GM18499 (cell line): Measurements from ENCODE around the gene SLC38A8.

Experiments
- ATAC-seq: cut with Tn5 transposase; IDR thresholded peaks from one replicate; pipeline ENCODE4 v1.9.1; 2021; ENCODE audit warnings: moderate number of reproducible peaks; ENCODE audit not compliant: insufficient read depth, unreplicated experiment

The SLC38A8 gene

GRCh38 chr16:84050316-84050715, 7.7 kb upstream of the SLC38A8 start:
- no peak for ATAC-seq

GRCh38 chr16:84049403-84050060, 6.9 kb upstream of the SLC38A8 start:
- ATAC-seq, result no peak

GRCh38 chr16:84048871-84049270, 6.3 kb upstream of the SLC38A8 start:
- ATAC-seq, result no peak

GRCh38 chr16:84048270-84048669, 5.7 kb upstream of the SLC38A8 start:
- ATAC-seq, result no peak

DNA sequence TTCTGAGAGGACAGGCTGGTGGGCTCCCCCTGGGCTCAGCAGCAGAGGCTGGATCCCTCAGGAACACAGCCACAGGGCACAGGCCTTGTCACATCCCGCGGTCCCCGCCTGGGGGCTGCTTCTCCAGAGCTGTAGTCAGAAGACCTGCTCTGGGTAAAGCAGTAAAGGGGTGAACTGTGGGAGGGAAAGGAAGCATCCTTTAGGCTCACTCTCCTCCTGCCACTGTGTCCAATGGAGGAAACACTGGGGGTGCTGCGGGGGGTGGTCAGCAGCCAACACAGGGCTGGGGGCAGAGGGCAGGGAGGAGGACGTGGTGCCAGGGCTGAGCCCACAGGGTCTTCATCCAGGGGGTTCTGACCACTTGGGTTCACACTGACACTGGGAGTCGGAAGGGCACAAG, 5.0 kb upstream of the SLC38A8 start:
- no peak for ATAC-seq

GRCh38 chr16:84047206-84047605, 4.6 kb upstream of the SLC38A8 start:
- no peak for ATAC-seq

DNA sequence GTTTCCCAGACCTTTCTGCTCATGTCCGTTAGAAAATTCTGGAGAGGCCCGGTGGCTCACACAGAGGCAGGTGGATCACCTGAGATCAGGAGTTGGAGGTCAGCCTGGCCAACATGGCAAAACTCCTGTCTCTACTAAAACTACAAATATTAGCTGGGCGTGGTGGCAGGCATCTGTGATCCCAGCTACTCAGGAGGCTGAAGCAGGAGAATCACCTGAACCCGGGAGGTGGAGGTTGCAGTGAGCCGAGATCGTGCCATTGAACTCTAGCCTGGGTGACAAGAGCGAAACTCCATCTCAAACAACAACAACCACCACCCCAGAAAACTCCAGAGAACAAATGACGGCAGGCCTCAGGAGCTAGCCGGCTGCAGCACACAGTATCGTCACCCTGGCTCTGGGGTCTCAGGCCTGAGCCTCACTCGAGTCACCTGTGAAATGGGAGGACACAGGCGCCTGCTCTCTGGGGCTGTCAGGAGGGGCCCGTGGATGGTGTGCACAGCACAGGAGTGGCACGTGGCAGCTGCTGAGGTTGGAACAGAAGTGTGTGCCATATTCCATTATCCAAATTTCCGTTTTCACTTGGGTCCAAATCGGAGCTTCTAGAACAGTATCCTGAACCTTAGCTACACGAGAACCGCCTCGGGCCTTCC, 3.3 kb upstream of the SLC38A8 start:
- ATAC-seq, result no peak

DNA sequence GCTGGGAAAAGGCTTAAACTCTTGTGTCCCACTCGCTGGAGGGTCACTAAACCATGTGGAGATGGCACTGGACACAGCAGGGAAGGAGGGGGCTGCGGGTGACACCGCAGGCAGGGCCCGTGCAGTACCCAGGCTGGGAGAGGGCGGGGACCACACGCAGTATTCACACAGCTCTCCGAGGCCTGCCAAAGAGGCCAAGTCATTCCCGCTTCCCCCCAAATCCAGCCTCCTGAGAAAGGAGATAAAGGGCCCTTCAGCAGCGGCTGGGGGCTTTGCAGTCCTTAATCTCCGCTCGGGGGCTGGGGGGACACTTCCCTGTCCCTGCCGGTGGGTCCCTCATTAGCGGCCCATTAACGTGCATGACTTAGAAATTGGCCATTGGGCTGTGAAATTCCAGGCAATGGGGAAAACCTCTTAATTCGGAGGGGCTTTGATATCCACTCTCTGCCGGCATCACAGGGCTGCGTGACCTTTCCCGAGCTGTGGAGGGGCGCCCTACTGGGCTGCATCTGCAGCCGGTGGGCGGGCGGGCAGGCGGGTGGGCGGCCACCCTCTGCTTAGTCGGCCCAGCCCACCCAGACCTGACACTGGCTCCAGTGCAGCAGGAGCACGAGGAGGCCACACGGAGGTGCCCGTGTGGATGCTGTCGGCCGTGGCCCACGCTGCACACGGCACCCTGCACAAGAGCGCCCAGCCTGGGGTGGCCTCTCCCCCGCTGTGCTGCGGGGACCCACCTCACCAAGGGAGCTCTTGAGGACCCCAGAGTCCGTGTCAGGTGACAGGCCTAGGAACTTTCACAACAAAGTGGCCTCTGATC, 2.6 kb upstream of the SLC38A8 start:
- ATAC-seq, result no peak

- ATAC-seq, result no peak
Observed at GRCh38 chr16:84044118-84044488, 1.5 kb upstream of the SLC38A8 start.

- no peak for ATAC-seq
Observed at GRCh38 chr16:84043486-84044117, 1.0 kb upstream of the SLC38A8 start.

DNA sequence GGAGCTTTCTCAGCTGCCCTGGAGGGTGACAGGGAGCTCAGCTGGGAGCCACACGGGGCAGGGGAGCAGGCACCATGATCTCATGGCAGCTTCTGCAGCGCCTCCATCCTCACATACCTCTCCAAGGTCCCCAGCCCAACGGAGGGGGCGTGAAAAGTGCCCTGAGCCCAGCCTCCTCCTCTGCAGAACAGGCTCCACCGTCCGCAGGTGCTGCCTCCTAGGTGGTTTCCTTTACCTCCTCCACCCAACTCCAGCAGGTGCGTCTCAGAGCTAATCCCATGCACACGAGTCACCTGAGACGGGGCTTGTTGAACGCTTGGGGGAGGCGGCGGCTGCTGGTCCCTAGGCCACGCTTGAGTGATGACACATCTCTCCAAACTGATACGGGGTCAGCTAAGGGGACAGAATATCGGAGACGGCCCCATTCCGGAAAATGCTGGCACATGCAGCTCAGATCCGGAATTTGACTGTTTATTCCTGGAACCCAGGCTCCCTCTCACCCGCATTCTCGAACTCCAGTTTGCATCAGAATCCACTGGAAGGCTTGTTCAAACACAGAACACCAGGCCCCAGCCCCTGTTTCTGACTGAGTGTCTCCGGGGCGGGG, 387 bp upstream of the SLC38A8 start:
- no peak for ATAC-seq

DNA sequence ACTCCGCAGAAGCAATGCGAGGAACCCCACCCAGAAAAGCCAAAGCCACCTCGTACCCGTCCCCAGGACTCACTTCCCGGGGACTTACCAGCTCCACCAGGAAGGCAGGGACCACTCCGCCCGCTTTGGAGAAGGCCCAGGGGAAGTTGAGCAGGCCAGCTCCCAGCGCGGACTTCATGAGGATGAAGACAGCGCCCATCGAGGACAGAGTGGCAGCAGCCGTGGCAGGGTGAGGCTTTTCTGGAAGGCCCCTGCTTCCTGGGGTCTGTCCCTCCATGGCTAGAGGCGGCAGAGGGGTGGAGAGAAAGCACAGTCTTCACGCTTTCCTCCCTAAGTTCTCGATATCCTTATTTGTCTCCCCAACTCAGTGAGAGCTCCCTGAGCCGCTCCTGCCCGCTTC, 714 bp downstream of the SLC38A8 start:
- no peak for ATAC-seq

GRCh38 chr16:84040823-84041820, 1.5 kb downstream of the SLC38A8 start:
- ATAC-seq, result no peak

- ATAC-seq, result no peak
Observed at GRCh38 chr16:84040226-84040822, 2.3 kb downstream of the SLC38A8 start.

GRCh38 chr16:84039696-84040095, 2.9 kb downstream of the SLC38A8 start:
- no peak for ATAC-seq

DNA sequence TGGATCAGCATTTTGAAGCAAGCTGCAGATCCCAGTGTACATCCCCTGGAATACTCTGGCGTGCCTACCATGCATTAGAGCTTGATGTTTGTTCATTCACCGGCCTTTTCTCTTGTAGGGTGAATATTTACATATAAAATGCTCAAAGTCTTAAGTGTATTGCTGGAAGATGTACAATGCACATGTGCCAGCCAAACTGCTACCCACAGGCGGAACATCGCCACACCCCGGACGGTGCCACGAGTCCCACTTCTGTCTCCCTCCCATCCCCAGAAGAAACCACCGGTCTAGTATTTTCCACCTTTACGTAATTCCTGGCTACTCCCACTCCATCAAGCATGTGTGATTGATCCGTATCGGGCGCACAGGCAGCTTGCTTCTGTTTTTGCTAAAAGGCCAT, 4.1 kb downstream of the SLC38A8 start:
- no peak for ATAC-seq

- no peak for ATAC-seq
Observed at GRCh38 chr16:84036982-84037425, 5.6 kb downstream of the SLC38A8 start.

DNA sequence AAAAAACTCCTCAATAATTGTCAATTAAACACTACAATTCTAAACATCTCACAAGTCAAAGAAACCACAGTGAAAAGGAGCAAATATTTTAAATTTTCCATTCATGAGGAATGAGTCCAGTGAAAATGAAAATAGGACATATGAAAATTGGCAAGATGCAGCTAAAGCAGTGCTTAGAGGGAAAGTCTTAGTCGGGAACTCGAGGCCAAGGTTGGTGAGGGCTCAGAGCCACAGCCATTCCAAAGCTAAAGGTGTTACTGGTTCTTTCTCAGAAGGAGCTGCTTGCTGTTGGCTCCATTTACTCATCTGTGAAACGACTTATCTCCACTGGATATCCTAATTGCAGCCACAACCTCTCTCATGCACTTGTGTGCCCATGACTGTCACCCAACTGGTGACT, 6.5 kb downstream of the SLC38A8 start:
- no peak for ATAC-seq

- no peak for ATAC-seq
Observed at GRCh38 chr16:84034516-84034915, 8.1 kb downstream of the SLC38A8 start.
